DND-41 (cell line): ENCODE results near the gene KCNJ16.

Experiments
- ATAC-seq: fragments of 200-7000 bp; cut with Tn5 transposase; 3 replicates; pipeline ENCODE4 v1.9.1; 2021; ENCODE audit warnings: low read depth; ENCODE audit not compliant: insufficient read depth
- DNase-seq: peaks from one replicate; pipeline ENCODE4 v3.0.0-alpha.2; 2020
- H2AFZ ChIP-seq: 2 replicates; pipeline ENCODE4 v1.6.0; 2012; ENCODE audit warnings: low read depth, low read length
- H3K27ac ChIP-seq: 2 replicates; pipeline ENCODE4 v1.5.1; 2012; ENCODE audit warnings: low read length, inconsistent platforms
- H3K27me3 ChIP-seq: fragments of 200-600 bp; sonication (generic); 2 replicates; pipeline ENCODE4 v1.6.0; 2012; ENCODE audit warnings: low read length, mild to moderate bottlenecking, inconsistent platforms; ENCODE audit not compliant: insufficient read depth, poor library complexity
- H3K36me3 ChIP-seq: 2 replicates; pipeline ENCODE4 v1.5.1; 2012; ENCODE audit warnings: low read length, inconsistent platforms; ENCODE audit not compliant: insufficient read depth
- H3K4me1 ChIP-seq: 2 replicates; pipeline ENCODE4 v1.5.1; 2012; ENCODE audit warnings: mild to moderate bottlenecking, low read length; ENCODE audit not compliant: insufficient read depth
- H3K4me2 ChIP-seq: 2 replicates; pipeline ENCODE4 v1.6.0; 2012; ENCODE audit warnings: mild to moderate bottlenecking, moderate library complexity, low read length, inconsistent platforms; ENCODE audit not compliant: insufficient read depth
- H3K4me3 ChIP-seq, 2 experiments: fragments of 200-600 bp in 1 of 2; shearing (Covaris generic) in 1 of 2; 2 replicates each; pipeline ENCODE4 v1.5.1; 2012 to 2016; ENCODE audit warnings: inconsistent platforms in 2 of 2, low read length in 2 of 2, mild to moderate bottlenecking in 2 of 2, low read depth in 1 of 2, moderate library complexity in 1 of 2
- H3K79me2 ChIP-seq: 2 replicates; pipeline ENCODE4 v1.6.0; 2012; ENCODE audit warnings: low read length, inconsistent platforms; ENCODE audit not compliant: insufficient read depth
- H3K9ac ChIP-seq: 2 replicates; pipeline ENCODE4 v1.6.0; 2012; ENCODE audit warnings: low read depth, mild to moderate bottlenecking, inconsistent platforms, low read length, moderate library complexity
- H3K9me3 ChIP-seq: 2 replicates; pipeline ENCODE4 v1.5.1; 2012; ENCODE audit warnings: low read length, moderate library complexity, mild to moderate bottlenecking, inconsistent platforms; ENCODE audit not compliant: insufficient read depth, severe bottlenecking
- H4K20me1 ChIP-seq: 2 replicates; pipeline ENCODE4 v1.6.0; 2012; ENCODE audit warnings: low read length; ENCODE audit not compliant: insufficient read depth
- CTCF ChIP-seq: IDR thresholded peaks from 2 replicates; pipeline ENCODE4 v1.5.1; 2012; ENCODE audit warnings: borderline replicate concordance, low read length, moderate library complexity, mild to moderate bottlenecking; ENCODE audit not compliant: poor library complexity, severe bottlenecking; ENCODE audit errors: extremely low read depth
- EZH2 ChIP-seq: IDR thresholded peaks from 3 replicates; pipeline ENCODE4 v1.6.1; 2012; ENCODE audit warnings: borderline replicate concordance, low read depth, mild to moderate bottlenecking, moderate library complexity, low read length, inconsistent platforms; ENCODE audit not compliant: severe bottlenecking

Gene KCNJ16

GRCh38 chr17:70071127-70071526 is 3.9 kb upstream of the KCNJ16 start:
- DNase-seq (no peak), ATAC-seq (no peak)
- H3K27ac ChIP-seq, result no peak overlapping the region
- no peaks in the 10 kb centered on the region for H3K9me3 ChIP-seq
- no peaks in the 10 kb centered on the region for H4K20me1 ChIP-seq
- TF ChIP-seq CTCF (no peak), EZH2 (no peak)
- no peaks in the 10 kb centered on the region for H3K79me2 ChIP-seq
- H3K9ac ChIP-seq, result no peak overlapping the region
- H3K4me2 ChIP-seq, result no peak overlapping the region
- H3K36me3 ChIP-seq, result no peaks in the 10 kb centered on the region
- H3K4me3 ChIP-seq, result no peak overlapping the region
- no peaks in the 10 kb centered on the region for H3K4me1 ChIP-seq
- no peak overlapping the region for H2AFZ ChIP-seq
- no peaks in the 10 kb centered on the region for H3K27me3 ChIP-seq

GRCh38 chr17:70071620-70072019 is 3.4 kb upstream of the KCNJ16 start:
- Histone ChIP-seq H3K79me2 (no peaks in the 10 kb centered on the region), H3K27me3 (no peaks in the 10 kb centered on the region), H2AFZ (no peak overlapping the region), H3K4me1 (no peaks in the 10 kb centered on the region), H3K4me3 (no peak overlapping the region), H3K36me3 (no peaks in the 10 kb centered on the region), H3K9me3 (no peaks in the 10 kb centered on the region), H3K9ac (no peak overlapping the region), H3K4me2 (no peak overlapping the region), H3K27ac (no peak overlapping the region), H4K20me1 (no peaks in the 10 kb centered on the region)
- no peak for TF ChIP-seq EZH2
- TF ChIP-seq CTCF, result no peak
- no peak for DNase-seq
- ATAC-seq, result no peak

DNA sequence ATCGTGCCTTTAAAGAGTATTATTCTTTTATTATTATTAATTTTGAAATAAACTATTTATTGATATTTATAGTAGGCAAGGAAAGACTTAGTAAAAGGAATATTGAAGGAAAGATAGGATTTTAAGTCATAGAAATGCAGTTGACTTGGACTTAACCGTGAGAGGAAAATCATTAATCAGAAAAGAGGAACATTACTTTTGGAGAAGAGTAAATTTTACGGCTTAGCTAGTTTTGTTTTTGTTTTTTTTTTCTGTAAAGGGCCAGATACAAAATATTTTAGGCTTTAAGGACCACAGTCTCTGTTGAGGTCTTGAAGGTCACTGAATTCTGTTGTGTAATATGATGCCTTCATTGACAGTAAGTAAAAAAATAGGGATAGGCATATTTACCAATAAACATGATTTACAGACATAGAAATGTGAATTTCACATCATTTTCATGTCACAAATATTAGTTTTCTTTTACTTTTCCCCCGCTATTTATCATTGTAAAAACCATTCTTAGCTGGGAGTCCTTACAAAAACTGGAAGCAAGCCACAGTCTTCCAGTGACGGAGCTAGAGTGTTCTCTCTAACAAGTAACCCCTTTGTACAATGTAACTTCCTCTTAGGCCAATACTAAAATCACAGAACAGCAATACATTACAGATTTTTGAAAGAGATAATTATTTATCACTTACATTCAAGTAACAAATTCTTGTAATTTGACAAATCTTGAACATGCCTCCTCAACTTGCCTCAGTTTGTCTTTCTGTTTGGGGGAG is 2.3 kb upstream of the KCNJ16 start:
- Histone ChIP-seq H4K20me1 (no peaks in the 10 kb centered on the region), H3K36me3 (no peaks in the 10 kb centered on the region), H3K9me3 (no peaks in the 10 kb centered on the region), H3K27ac (no peak overlapping the region), H3K79me2 (no peaks in the 10 kb centered on the region), H3K4me1 (no peaks in the 10 kb centered on the region), H3K27me3 (no peaks in the 10 kb centered on the region), H3K9ac (no peak overlapping the region), H2AFZ (no peak overlapping the region), H3K4me2 (no peak overlapping the region), H3K4me3 (no peak overlapping the region)
- no peak for DNase-seq
- ATAC-seq, result no peak
- TF ChIP-seq CTCF (no peak), EZH2 (no peak)

GRCh38 chr17:70073310-70073709 is 1.7 kb upstream of the KCNJ16 start:
- Histone ChIP-seq H4K20me1 (no peaks in the 10 kb centered on the region), H2AFZ (no peak overlapping the region), H3K4me1 (no peaks in the 10 kb centered on the region), H3K9me3 (no peaks in the 10 kb centered on the region), H3K27ac (no peak overlapping the region), H3K36me3 (no peaks in the 10 kb centered on the region), H3K79me2 (no peaks in the 10 kb centered on the region), H3K9ac (no peak overlapping the region), H3K27me3 (no peaks in the 10 kb centered on the region), H3K4me3 (no peak overlapping the region), H3K4me2 (no peak overlapping the region)
- DNase-seq, result no peak
- ATAC-seq, result no peak
- no peak for TF ChIP-seq CTCF
- no peak for TF ChIP-seq EZH2
